B cell (primary cell): Measurements from ENCODE around the gene BEAN1. TPM values are rescaled to one million over a fixed set of nuclear protein-coding genes. Genes with fewer than 3 reads are reported as not detected.

ENCODE experiments used
- ATAC-seq: fragments of 200-7000 bp; cut with Tn5 transposase; one replicate; pipeline ENCODE4 v1.10.0; 2021; ENCODE audit warnings: low read depth, mild to moderate bottlenecking, moderate number of reproducible peaks, moderate library complexity
- CTCF ChIA-PET: fragments of 350-600 bp; sonication (Branson Sonifier 250); formaldehyde crosslinking; loops from one replicate; lab custom pipeline; 2021; ENCODE audit warnings: antibody characterized with exemption, inconsistent platforms; lab: Charles Lee
- POLR2A ChIA-PET: fragments of 350-600 bp; sonication (Branson Sonifier 250); formaldehyde crosslinking; loops from one replicate; lab custom pipeline; 2021; ENCODE audit warnings: antibody characterized with exemption; lab: Charles Lee
- DNase-seq: peaks from one replicate; pipeline ENCODE4 v3.0.0; 2013
- H2AFZ ChIP-seq: 2 replicates; pipeline ENCODE4 v1.6.1; 2012; ENCODE audit warnings: mild to moderate bottlenecking, low read depth, low read length; ENCODE audit not compliant: insufficient read depth, poor library complexity, severe bottlenecking
- H3K27ac ChIP-seq, 2 donors: 1 replicate in 1 of 2; 2 replicates in 1 of 2; pipeline ENCODE4 v1.5.1; 2012 to 2013; ENCODE audit warnings: low read length in 2 of 2, mild to moderate bottlenecking in 2 of 2, moderate library complexity in 1 of 2
- H3K27me3 ChIP-seq, 4 experiments: fragments of 200-600 bp in 1 of 4; sonication (generic) in 1 of 4; replicated peaks in 1 of 4; 1 replicate in 2 of 4; 2 replicates in 2 of 4; pipeline versions ENCODE4 v1.6.1 to v1.7.0; 2013 to 2016; ENCODE audit warnings: low read length in 3 of 4, mild to moderate bottlenecking in 2 of 4, mixed read lengths in 1 of 4, moderate library complexity in 1 of 4; ENCODE audit not compliant: insufficient read depth in 4 of 4, control insufficient read depth in 3 of 4; ENCODE audit errors: control extremely low read depth in 1 of 4
- H3K36me3 ChIP-seq, 2 experiments: replicated peaks in 1 of 2; 1 replicate in 1 of 2; 2 replicates in 1 of 2; pipeline versions ENCODE4 v1.6.1 to v1.7.1; 2013; ENCODE audit warnings: low read length in 1 of 2; ENCODE audit not compliant: insufficient read depth in 2 of 2, control insufficient read depth in 1 of 2; ENCODE audit errors: control extremely low read depth in 1 of 2, extremely low read depth in 1 of 2
- H3K4me1 ChIP-seq, 2 donors: fragments of 200-600 bp in 1 of 2; sonication (generic) in 1 of 2; 1 replicate in 1 of 2; 2 replicates in 1 of 2; pipeline versions ENCODE4 v1.5.1 to v1.6.1; 2013 to 2017; ENCODE audit warnings: low read length in 2 of 2; ENCODE audit not compliant: control insufficient read depth in 2 of 2, insufficient read depth in 2 of 2
- H3K4me2 ChIP-seq: replicated peaks from 2 replicates; pipeline ENCODE3; 2012; ENCODE audit warnings: mild to moderate bottlenecking, low read depth, low read length; ENCODE audit not compliant: poor library complexity, severe bottlenecking
- H3K4me3 ChIP-seq, 5 experiments: fragments of 200-600 bp in 1 of 5; sonication (generic) in 1 of 5; 1 replicate in 3 of 5; 2 replicates in 2 of 5; pipeline versions ENCODE4 v1.5.1 to v1.7.0; 2011 to 2016; ENCODE audit warnings: low read length in 4 of 5, mild to moderate bottlenecking in 4 of 5, low read depth in 2 of 5, control low read depth in 1 of 5, moderate library complexity in 1 of 5; ENCODE audit not compliant: insufficient read depth in 1 of 5; ENCODE audit errors: control extremely low read depth in 1 of 5, extremely low read depth in 1 of 5
- H3K79me2 ChIP-seq: fragments of 200-600 bp; sonication (generic); one replicate; pipeline ENCODE4 v1.6.0; 2016; ENCODE audit warnings: low read length; ENCODE audit not compliant: control insufficient read depth, insufficient read depth
- H3K9ac ChIP-seq: fragments of 200-600 bp; sonication (generic); 2 replicates; pipeline ENCODE4 v1.6.1; 2017; ENCODE audit warnings: mild to moderate bottlenecking, low read length, moderate library complexity
- H3K9me3 ChIP-seq, 3 donors: one replicate each; pipeline versions ENCODE4 v1.6.1 to v1.7.1; 2013; ENCODE audit warnings: low read length in 2 of 3; ENCODE audit not compliant: control insufficient read depth in 2 of 3, insufficient read depth in 1 of 3; ENCODE audit errors: control extremely low read depth in 1 of 3
- H4K20me1 ChIP-seq: 2 replicates; pipeline ENCODE4 v1.6.0; 2012; ENCODE audit warnings: mild to moderate bottlenecking, low read length; ENCODE audit not compliant: insufficient read depth, control insufficient read depth, poor library complexity, severe bottlenecking
- H3K27ac Mint-ChIP-seq: one replicate; pipeline ENCODE4 v1.8.0; 2021; ENCODE audit warnings: mixed read lengths
- H3K27me3 Mint-ChIP-seq: one replicate; pipeline ENCODE4 v1.8.0; 2021; ENCODE audit warnings: mixed read lengths
- H3K4me1 Mint-ChIP-seq: one replicate; pipeline ENCODE4 v1.8.0; 2021; ENCODE audit warnings: mixed read lengths
- H3K4me3 Mint-ChIP-seq: one replicate; pipeline ENCODE4 v1.8.0; 2021; ENCODE audit warnings: mixed read lengths
- H3K9me3 Mint-ChIP-seq: one replicate; pipeline ENCODE4 v1.8.0; 2022; ENCODE audit warnings: mixed read lengths; ENCODE audit not compliant: insufficient read depth
- CTCF ChIP-seq: fragments of 200-600 bp; IDR thresholded peaks from one replicate; pipeline ENCODE4 v1.8.0; 2022; ENCODE audit warnings: antibody characterized with exemption, mild to moderate bottlenecking
- EZH2 ChIP-seq: IDR thresholded peaks from 2 replicates; pipeline ENCODE4 v1.6.1; 2012; ENCODE audit warnings: borderline replicate concordance, low read depth, mild to moderate bottlenecking, moderate library complexity, low read length; ENCODE audit not compliant: insufficient read depth, poor library complexity, severe bottlenecking
- WGBS: methylation state at CpG from one replicate; pipeline ENCODE4 v1.1.5; 2013; ENCODE audit warnings: missing lambda C conversion rate; ENCODE audit not compliant: insufficient coverage; 5-methylcytosine and 5-hydroxymethylcytosine counted together
- intact Hi-C: fragments of 100-400 bp; cut with micrococcal nuclease; formaldehyde crosslinking; loops from one replicate; pipeline ENCODE4 v1.10.0; 2022
- polyA plus RNA-seq: library from polyadenylated mRNA; depleted of rRNA; stranded (reverse); fragments of >200 nt; gene quantifications from 2 replicates; pipeline ENCODE4 v1.2.3, GENCODE V29; 2012
- total RNA-seq, 2 donors: library from RNA; stranded (reverse); fragments of 120-200 nt in 1 of 2; gene quantifications; 1 replicate in 1 of 2; 2 replicates in 1 of 2; pipeline versions ENCODE4 v1.2.3 to v1.2.4, GENCODE V29; 2013 to 2022

The BEAN1 gene
- total and polyA plus RNA-seq, 2 donors (not counting 1 experiment from before 2014, with no cell fraction given), result not detected

- H3K4me1 ChIP-seq, result peaks cover 69 to 78% of the 10 kb centered on the region in 2 donors
- POLR2A ChIA-PET, result interaction anchor here (0.9 to 3.7 kb wide), 6 partner anchors 8 to 57 kb away, joined by 3 to 22 read pairs (median 13); partner anchors contain the start of genes CKLF and TK2
- no peaks in the 10 kb centered on the region for H3K27me3 ChIP-seq
- intact Hi-C loops, result loop anchor here (1.0 kb wide), 2 partner anchors 8 to 28 kb away; partner anchors contain the start of gene CKLF
- H3K9me3 ChIP-seq, result no peaks in the 10 kb centered on the region
- Mint-ChIP-seq H3K27me3 (no peaks in the 10 kb centered on the region), H3K4me1 (peaks cover 75% of the 10 kb centered on the region), H3K9me3 (no peaks in the 10 kb centered on the region), H3K27ac (peak overlapping the region; percentile 100), H3K4me3 (peak overlapping the region; percentile 91)
- no peaks in the 10 kb centered on the region for H4K20me1 ChIP-seq
- WGBS, result 4% methylated on average over 6 of the region's 9 CpGs
- peak overlapping the region; percentile 77 to 90 for H3K27ac ChIP-seq
- peak overlapping the region; percentile 84 for H3K4me2 ChIP-seq
- TF ChIP-seq EZH2, result no peak
- no peak for TF ChIP-seq CTCF
- CTCF ChIA-PET, result interaction anchor here (1.0 to 6.5 kb wide), 7 partner anchors 13 to 85 kb away, joined by 3 to 46 read pairs (median 4); partner anchors contain the start of genes CKLF and TK2
- H3K4me3 ChIP-seq, result peak overlapping the region in 4 of 5 experiments; percentile 0 to 60 (median 24)
- H2AFZ ChIP-seq, result peak overlapping the region; percentile 21
- ATAC-seq, result peak; percentile 52
- peak overlapping the region; percentile 56 for H3K9ac ChIP-seq
- H3K79me2 ChIP-seq, result peaks cover 4% of the 10 kb centered on the region
- peak; percentile 86 for DNase-seq
- no peaks in the 10 kb centered on the region for H3K36me3 ChIP-seq
Observed at GRCh38 chr16:66523861-66524354, 96.8 kb downstream of the BEAN1 start.

GRCh38 chr16:66524601-66525164 lies 97.6 kb downstream of the BEAN1 start:
- ChIA-PET POLR2A (interaction anchor here (1.0 to 3.7 kb wide), 6 partner anchors 9 to 27 kb away, joined by 3 to 22 read pairs (median 12); partner anchors contain the start of genes CKLF and TK2), CTCF (interaction anchor here (0.6 to 6.5 kb wide), 14 partner anchors 9 to 65 kb away, joined by 3 to 46 read pairs (median 4); partner anchors contain the start of genes CKLF and TK2)
- Histone ChIP-seq H3K4me3 (peak overlapping the region in 4 of 5 experiments; percentile 7 to 60 (median 18)), H3K27me3 (no peaks in the 10 kb centered on the region), H3K9ac (peak overlapping the region; percentile 56), H3K36me3 (no peaks in the 10 kb centered on the region), H4K20me1 (no peaks in the 10 kb centered on the region), H2AFZ (no peak overlapping the region), H3K79me2 (peaks cover 4% of the 10 kb centered on the region), H3K27ac (peak overlapping the region; percentile 77 to 90), H3K4me1 (peaks cover 65 to 72% of the 10 kb centered on the region in 2 donors), H3K4me2 (peak overlapping the region; percentile 84), H3K9me3 (no peaks in the 10 kb centered on the region)
- H3K4me3 Mint-ChIP-seq, result peak overlapping the region; percentile 46
- H3K27ac Mint-ChIP-seq, result peak overlapping the region; percentile 100
- TF ChIP-seq EZH2, result no peak
- TF ChIP-seq CTCF, result peak; percentile 37
- DNase-seq, result peak; percentile 91
- peak; percentile 73 for ATAC-seq
- peaks cover 68% of the 10 kb centered on the region for H3K4me1 Mint-ChIP-seq
- intact Hi-C loops, result loop anchor here (1.0 kb wide), 3 partner anchors 8 to 28 kb away; partner anchors contain the start of gene CKLF
- no peaks in the 10 kb centered on the region for H3K27me3 Mint-ChIP-seq
- WGBS, result 0% methylated on average over 2 of the region's 6 CpGs
- H3K9me3 Mint-ChIP-seq, result no peaks in the 10 kb centered on the region
